GM12878 (cell line): ENCODE results near the gene LPCAT2.

ENCODE experiments used
- EGR1 ChIP-seq, 2 experiments: IDR thresholded peaks; 1 replicate in 1 of 2; 2 replicates in 1 of 2; pipeline ENCODE4 v1.6.1; 2011 to 2012; ENCODE audit warnings: low read depth in 2 of 2, low read length in 2 of 2, borderline replicate concordance in 1 of 2, mild to moderate bottlenecking in 1 of 2, moderate library complexity in 1 of 2
- NR2C2 ChIP-seq: IDR thresholded peaks from 2 replicates; pipeline ENCODE4 v1.6.1; 2011; ENCODE audit warnings: borderline replicate concordance, low read depth; ENCODE audit not compliant: control insufficient read depth, insufficient read length
- POLR2A ChIP-seq: IDR thresholded peaks from 2 replicates; pipeline ENCODE4 v1.6.1; 2011; ENCODE audit warnings: low read depth, mild to moderate bottlenecking, low read length
- TF ChIP-seq, protein P1 (sequence below), 3 experiments: IDR thresholded peaks in 2 of 3; conservative IDR thresholded peaks in 1 of 3; 2 replicates each; pipeline ENCODE4 v1.5.1; 2011; ENCODE audit warnings: low read depth in 3 of 3, low read length in 3 of 3, mild to moderate bottlenecking in 3 of 3, control low read depth in 2 of 3, moderate library complexity in 2 of 3, inconsistent platforms in 1 of 3, mixed read lengths in 1 of 3; ENCODE audit not compliant: control insufficient read depth in 2 of 3, insufficient read depth in 1 of 3; ENCODE audit errors: extremely low read depth in 1 of 3

- TF ChIP-seq EGR1 (IDR thresholded peaks at IDR 0.05; ENCODE audit: borderline replicate concordance in 1 of 2, low read depth in 2 of 2, low read length in 2 of 2) (no peak), NR2C2 (no peak), POLR2A (no peak)
- TF ChIP-seq, protein P1, sequence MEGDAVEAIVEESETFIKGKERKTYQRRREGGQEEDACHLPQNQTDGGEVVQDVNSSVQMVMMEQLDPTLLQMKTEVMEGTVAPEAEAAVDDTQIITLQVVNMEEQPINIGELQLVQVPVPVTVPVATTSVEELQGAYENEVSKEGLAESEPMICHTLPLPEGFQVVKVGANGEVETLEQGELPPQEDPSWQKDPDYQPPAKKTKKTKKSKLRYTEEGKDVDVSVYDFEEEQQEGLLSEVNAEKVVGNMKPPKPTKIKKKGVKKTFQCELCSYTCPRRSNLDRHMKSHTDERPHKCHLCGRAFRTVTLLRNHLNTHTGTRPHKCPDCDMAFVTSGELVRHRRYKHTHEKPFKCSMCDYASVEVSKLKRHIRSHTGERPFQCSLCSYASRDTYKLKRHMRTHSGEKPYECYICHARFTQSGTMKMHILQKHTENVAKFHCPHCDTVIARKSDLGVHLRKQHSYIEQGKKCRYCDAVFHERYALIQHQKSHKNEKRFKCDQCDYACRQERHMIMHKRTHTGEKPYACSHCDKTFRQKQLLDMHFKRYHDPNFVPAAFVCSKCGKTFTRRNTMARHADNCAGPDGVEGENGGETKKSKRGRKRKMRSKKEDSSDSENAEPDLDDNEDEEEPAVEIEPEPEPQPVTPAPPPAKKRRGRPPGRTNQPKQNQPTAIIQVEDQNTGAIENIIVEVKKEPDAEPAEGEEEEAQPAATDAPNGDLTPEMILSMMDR (IDR thresholded peaks at IDR 0.05 in 2 of 3, conservative IDR thresholded peaks at IDR 0.05 in 1 of 3; ENCODE audit: control insufficient read depth in 2 of 3, extremely low read depth in 1 of 3, insufficient read depth in 1 of 3, low read depth in 3 of 3, low read length in 3 of 3), result no peak
Observed at GRCh38 chr16:55506708-55507107, 2.2 kb upstream of the LPCAT2 start.
